Subcutaneous abdominal adipose tissue (tissue), 5 donors: ENCODE measurements around the gene ATP6V1B1.

Experiments used
- H3K27ac ChIP-seq: one replicate; pipeline ENCODE4 v1.7.0; 2013; ENCODE audit warnings: low read depth, mild to moderate bottlenecking, inconsistent platforms, low read length, moderate library complexity
- H3K27me3 ChIP-seq, 5 donors: one replicate each; pipeline ENCODE4 v1.7.0; 2013; ENCODE audit warnings: low read length in 5 of 5, inconsistent platforms in 1 of 5; ENCODE audit not compliant: control insufficient read depth in 5 of 5, insufficient read depth in 4 of 5
- H3K36me3 ChIP-seq, 5 donors: one replicate each; pipeline ENCODE4 v1.7.0; 2013; ENCODE audit warnings: low read length in 5 of 5; ENCODE audit not compliant: control insufficient read depth in 5 of 5, insufficient read depth in 5 of 5
- H3K4me1 ChIP-seq, 5 donors: one replicate each; pipeline ENCODE4 v1.7.0; 2013; ENCODE audit warnings: low read length in 5 of 5, mild to moderate bottlenecking in 3 of 5, moderate library complexity in 1 of 5; ENCODE audit not compliant: control insufficient read depth in 5 of 5, insufficient read depth in 5 of 5
- H3K4me3 ChIP-seq, 5 donors: one replicate each; pipeline ENCODE4 v1.7.0; 2013; ENCODE audit warnings: low read length in 5 of 5, low read depth in 1 of 5
- H3K9ac ChIP-seq, 5 donors: one replicate each; pipeline ENCODE4 v1.7.0; 2013; ENCODE audit warnings: low read length in 5 of 5, mild to moderate bottlenecking in 4 of 5, moderate library complexity in 3 of 5
- H3K9me3 ChIP-seq, 5 donors: one replicate each; pipeline ENCODE4 v1.7.0; 2013; ENCODE audit warnings: low read length in 5 of 5; ENCODE audit not compliant: control insufficient read depth in 5 of 5
- donor health status: healthy.
- donor health status: healthy.
- donor health status: healthy.
- donor health status: healthy.
- donor health status: healthy.

Gene ATP6V1B1

GRCh38 chr2:70936165-70936978, 672 bp downstream of the ATP6V1B1 start:
- Histone ChIP-seq H3K27ac (no peak overlapping the region), H3K4me3 (no peak overlapping the region)

GRCh38 chr2:70936979-70937811, 1.5 kb downstream of the ATP6V1B1 start:
- H3K9me3 ChIP-seq = no peaks in the 10 kb centered on the region
- H3K4me3 ChIP-seq = no peak overlapping the region
- no peak overlapping the region for H3K27ac ChIP-seq
- H3K27me3 ChIP-seq = peaks cover 7 to 15% (median 8%) of the 10 kb centered on the region in 5 donors
- no peak overlapping the region for H3K9ac ChIP-seq
- H3K4me1 ChIP-seq = peaks cover 0 to 6% (median 0%) of the 10 kb centered on the region in 5 donors
- H3K36me3 ChIP-seq = peaks cover 0 to 3% (median 0%) of the 10 kb centered on the region in 5 donors

More at GRCh38 chr2:70936165-70936978, 672 bp downstream of the ATP6V1B1 start:
- peaks cover 8 to 15% (median 9%) of the 10 kb centered on the region in 5 donors for H3K27me3 ChIP-seq
- peaks cover 0 to 6% (median 0%) of the 10 kb centered on the region in 5 donors for H3K4me1 ChIP-seq
- no peak overlapping the region for H3K9ac ChIP-seq
- peaks cover 0 to 3% (median 0%) of the 10 kb centered on the region in 5 donors for H3K36me3 ChIP-seq
- no peaks in the 10 kb centered on the region for H3K9me3 ChIP-seq

GRCh38 chr2:70937866-70938585, 2.3 kb downstream of the ATP6V1B1 start:
- no peak overlapping the region for H3K27ac ChIP-seq

GRCh38 chr2:70938586-70938950, 2.9 kb downstream of the ATP6V1B1 start:
- no peak overlapping the region for H3K27ac ChIP-seq

More at GRCh38 chr2:70937866-70938585, 2.3 kb downstream of the ATP6V1B1 start:
- Histone ChIP-seq H3K27me3 (peaks cover 6 to 15% (median 8%) of the 10 kb centered on the region in 5 donors), H3K36me3 (peaks cover 0 to 2% (median 0%) of the 10 kb centered on the region in 5 donors), H3K4me3 (no peak overlapping the region), H3K4me1 (peaks cover 0 to 6% (median 0%) of the 10 kb centered on the region in 5 donors), H3K9me3 (no peaks in the 10 kb centered on the region), H3K9ac (no peak overlapping the region)

GRCh38 chr2:70939001-70939838, 3.5 kb downstream of the ATP6V1B1 start:
- Histone ChIP-seq H3K4me3 (no peak overlapping the region), H3K27me3 (peaks cover 6 to 13% (median 10%) of the 10 kb centered on the region in 5 donors), H3K4me1 (peaks cover 0 to 6% (median 0%) of the 10 kb centered on the region in 5 donors), H3K9me3 (no peaks in the 10 kb centered on the region), H3K9ac (no peak overlapping the region), H3K27ac (no peak overlapping the region), H3K36me3 (no peaks in the 10 kb centered on the region)

More at GRCh38 chr2:70938586-70938950, 2.9 kb downstream of the ATP6V1B1 start:
- H3K4me3 ChIP-seq = no peak overlapping the region
- H3K9ac ChIP-seq = no peak overlapping the region
- H3K9me3 ChIP-seq = no peaks in the 10 kb centered on the region
- peaks cover 6 to 13% (median 10%) of the 10 kb centered on the region in 5 donors for H3K27me3 ChIP-seq
- H3K4me1 ChIP-seq = peaks cover 0 to 6% (median 0%) of the 10 kb centered on the region in 5 donors
- no peaks in the 10 kb centered on the region for H3K36me3 ChIP-seq

GRCh38 chr2:70939839-70940580, 4.3 kb downstream of the ATP6V1B1 start:
- Histone ChIP-seq H3K27me3 (peaks cover 4 to 9% (median 8%) of the 10 kb centered on the region in 5 donors), H3K4me1 (peaks cover 0 to 6% (median 0%) of the 10 kb centered on the region in 5 donors), H3K4me3 (no peak overlapping the region), H3K36me3 (no peaks in the 10 kb centered on the region), H3K9me3 (no peaks in the 10 kb centered on the region), H3K9ac (no peak overlapping the region), H3K27ac (no peak overlapping the region)

GRCh38 chr2:70941186-70941585, 5.5 kb downstream of the ATP6V1B1 start:
- Histone ChIP-seq H3K36me3 (no peaks in the 10 kb centered on the region), H3K27me3 (peaks cover 2 to 11% (median 8%) of the 10 kb centered on the region in 5 donors), H3K4me1 (peaks cover 0 to 6% (median 0%) of the 10 kb centered on the region in 5 donors), H3K9me3 (no peaks in the 10 kb centered on the region), H3K9ac (no peak overlapping the region), H3K27ac (no peak overlapping the region), H3K4me3 (no peak overlapping the region)

GRCh38 chr2:70941701-70942100, 6.0 kb downstream of the ATP6V1B1 start:
- no peak overlapping the region for H3K4me3 ChIP-seq
- H3K9me3 ChIP-seq = no peaks in the 10 kb centered on the region
- no peak overlapping the region for H3K9ac ChIP-seq
- H3K36me3 ChIP-seq = no peaks in the 10 kb centered on the region
- H3K4me1 ChIP-seq = peaks cover 0 to 8% (median 1%) of the 10 kb centered on the region in 5 donors
- peaks cover 2 to 12% (median 8%) of the 10 kb centered on the region in 5 donors for H3K27me3 ChIP-seq
- no peak overlapping the region for H3K27ac ChIP-seq
